Upper lobe of left lung (tissue), 4 donors: ENCODE results near the gene ARHGAP42.

Experiments
- CTCF ChIP-seq, 6 experiments: fragments of 450-650 bp in 4 of 6; fragments of 200-600 bp in 2 of 6; sonication (generic) in 2 of 6; IDR thresholded peaks; one replicate each; pipeline ENCODE4 v1.5.1; 2016 to 2019; ENCODE audit warnings: antibody characterized with exemption in 6 of 6
- EP300 ChIP-seq, 4 donors: sonication (generic); formaldehyde crosslinking; IDR thresholded peaks; one replicate each; pipeline ENCODE4 v1.5.1; 2017; ENCODE audit warnings: antibody characterized with exemption in 4 of 4, control low read depth in 2 of 4
- POLR2A ChIP-seq, 4 donors: fragments of 450-650 bp; IDR thresholded peaks; one replicate each; pipeline ENCODE4 v1.5.1; 2016 to 2017; ENCODE audit warnings: antibody characterized with exemption in 4 of 4, mild to moderate bottlenecking in 2 of 4
- POLR2AphosphoS5 ChIP-seq, 2 donors: sonication (generic); formaldehyde crosslinking; IDR thresholded peaks; one replicate each; pipeline ENCODE4 v1.5.1; 2017; ENCODE audit warnings: antibody characterized with exemption in 2 of 2

DNA sequence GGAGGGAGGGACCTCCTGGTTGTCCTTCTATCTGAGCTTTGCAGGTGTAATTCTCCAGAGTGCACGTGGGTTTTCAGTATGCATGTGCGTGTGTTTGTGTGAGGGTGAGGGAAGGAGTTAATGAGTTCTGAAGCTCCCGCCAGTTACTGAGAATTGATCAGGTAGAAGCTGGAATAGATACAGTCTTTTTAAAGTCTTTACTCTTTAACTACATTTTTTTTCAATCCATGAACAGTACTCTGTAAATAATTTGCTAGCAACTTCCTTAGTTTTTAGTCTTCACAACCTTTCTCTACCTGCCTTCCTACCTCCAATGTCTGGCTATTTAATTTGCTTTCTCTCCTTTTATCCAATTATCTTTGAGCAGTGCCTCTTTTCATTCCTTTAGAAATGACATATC lies 25.5 kb downstream of the ARHGAP42 start:
- TF ChIP-seq CTCF (IDR thresholded peaks at IDR 0.05) = no peak
- no peak for TF ChIP-seq POLR2A (IDR thresholded peaks at IDR 0.05)
- TF ChIP-seq EP300 (IDR thresholded peaks at IDR 0.05) = no peak
- no peak for TF ChIP-seq POLR2AphosphoS5 (IDR thresholded peaks at IDR 0.05)
